ENCODE results near the gene GRB10. TPM values are rescaled to one million over a fixed set of nuclear protein-coding genes. Genes with fewer than 3 reads are reported as not detected.

Gene GRB10
- total and polyA plus RNA-seq, 2 experiments from 2014 or later = 35.0 to 154 TPM

DNA sequence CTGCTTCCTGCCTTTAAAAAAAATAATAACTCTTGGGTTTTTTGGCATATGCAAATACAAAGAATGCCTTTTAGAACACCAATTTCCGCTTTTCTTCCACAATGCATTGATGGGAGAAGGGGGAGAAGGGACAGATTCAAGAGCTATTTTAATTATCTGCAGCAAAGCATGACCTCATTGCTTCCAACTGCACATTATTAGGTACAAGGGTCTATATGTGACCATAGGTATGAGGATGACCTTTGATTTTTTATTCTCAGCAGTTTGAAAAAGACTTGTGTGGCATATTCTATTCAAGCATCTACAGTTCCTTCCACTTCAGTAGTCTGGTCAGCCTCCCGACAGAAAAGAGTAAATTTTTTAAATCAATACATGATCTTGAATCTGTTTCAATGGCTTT lies 39.7 kb downstream of the GRB10 start:
- peaks cover 100% of the 10 kb centered on the region for H3K79me2 ChIP-seq (replicated peaks; ENCODE audit: insufficient read depth)
- no peak overlapping the region for H3K4me2 ChIP-seq
- DNase-seq (ENCODE audit: low spot score) = no peak
- no peak overlapping the region for H3K27ac Mint-ChIP-seq
- H3K4me3 Mint-ChIP-seq = no peak overlapping the region
- no peaks in the 10 kb centered on the region for H3K9me2 ChIP-seq (ENCODE audit: insufficient read depth)
- TF ChIP-seq, protein P1, sequence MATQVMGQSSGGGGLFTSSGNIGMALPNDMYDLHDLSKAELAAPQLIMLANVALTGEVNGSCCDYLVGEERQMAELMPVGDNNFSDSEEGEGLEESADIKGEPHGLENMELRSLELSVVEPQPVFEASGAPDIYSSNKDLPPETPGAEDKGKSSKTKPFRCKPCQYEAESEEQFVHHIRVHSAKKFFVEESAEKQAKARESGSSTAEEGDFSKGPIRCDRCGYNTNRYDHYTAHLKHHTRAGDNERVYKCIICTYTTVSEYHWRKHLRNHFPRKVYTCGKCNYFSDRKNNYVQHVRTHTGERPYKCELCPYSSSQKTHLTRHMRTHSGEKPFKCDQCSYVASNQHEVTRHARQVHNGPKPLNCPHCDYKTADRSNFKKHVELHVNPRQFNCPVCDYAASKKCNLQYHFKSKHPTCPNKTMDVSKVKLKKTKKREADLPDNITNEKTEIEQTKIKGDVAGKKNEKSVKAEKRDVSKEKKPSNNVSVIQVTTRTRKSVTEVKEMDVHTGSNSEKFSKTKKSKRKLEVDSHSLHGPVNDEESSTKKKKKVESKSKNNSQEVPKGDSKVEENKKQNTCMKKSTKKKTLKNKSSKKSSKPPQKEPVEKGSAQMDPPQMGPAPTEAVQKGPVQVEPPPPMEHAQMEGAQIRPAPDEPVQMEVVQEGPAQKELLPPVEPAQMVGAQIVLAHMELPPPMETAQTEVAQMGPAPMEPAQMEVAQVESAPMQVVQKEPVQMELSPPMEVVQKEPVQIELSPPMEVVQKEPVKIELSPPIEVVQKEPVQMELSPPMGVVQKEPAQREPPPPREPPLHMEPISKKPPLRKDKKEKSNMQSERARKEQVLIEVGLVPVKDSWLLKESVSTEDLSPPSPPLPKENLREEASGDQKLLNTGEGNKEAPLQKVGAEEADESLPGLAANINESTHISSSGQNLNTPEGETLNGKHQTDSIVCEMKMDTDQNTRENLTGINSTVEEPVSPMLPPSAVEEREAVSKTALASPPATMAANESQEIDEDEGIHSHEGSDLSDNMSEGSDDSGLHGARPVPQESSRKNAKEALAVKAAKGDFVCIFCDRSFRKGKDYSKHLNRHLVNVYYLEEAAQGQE (IDR thresholded peaks at IDR 0.05; ENCODE audit: unreplicated experiment) = no peak
- TF ChIP-seq EZH2 (IDR thresholded peaks at IDR 0.05; ENCODE audit: low read depth, unreplicated experiment) = no peak
- TF ChIP-seq ZNF331 (CRISPR knock-in tag; IDR thresholded peaks at IDR 0.05; ENCODE audit: low read depth) = no peak
- no peak for TF ChIP-seq JUNB (IDR thresholded peaks at IDR 0.05; ENCODE audit: unreplicated experiment)
- TF ChIP-seq POLR2AphosphoS5 (IDR thresholded peaks at IDR 0.05; ENCODE audit: low read depth) = no peak
- no peak for TF ChIP-seq EZH2phosphoT487 (IDR thresholded peaks at IDR 0.05; ENCODE audit: unreplicated experiment)
- no peak for TF ChIP-seq STAT1 (IDR thresholded peaks at IDR 0.05; ENCODE audit: unreplicated experiment)
- TF ChIP-seq ZNF114 (CRISPR knock-in tag; IDR thresholded peaks at IDR 0.05) = no peak
- TF ChIP-seq, protein P2, sequence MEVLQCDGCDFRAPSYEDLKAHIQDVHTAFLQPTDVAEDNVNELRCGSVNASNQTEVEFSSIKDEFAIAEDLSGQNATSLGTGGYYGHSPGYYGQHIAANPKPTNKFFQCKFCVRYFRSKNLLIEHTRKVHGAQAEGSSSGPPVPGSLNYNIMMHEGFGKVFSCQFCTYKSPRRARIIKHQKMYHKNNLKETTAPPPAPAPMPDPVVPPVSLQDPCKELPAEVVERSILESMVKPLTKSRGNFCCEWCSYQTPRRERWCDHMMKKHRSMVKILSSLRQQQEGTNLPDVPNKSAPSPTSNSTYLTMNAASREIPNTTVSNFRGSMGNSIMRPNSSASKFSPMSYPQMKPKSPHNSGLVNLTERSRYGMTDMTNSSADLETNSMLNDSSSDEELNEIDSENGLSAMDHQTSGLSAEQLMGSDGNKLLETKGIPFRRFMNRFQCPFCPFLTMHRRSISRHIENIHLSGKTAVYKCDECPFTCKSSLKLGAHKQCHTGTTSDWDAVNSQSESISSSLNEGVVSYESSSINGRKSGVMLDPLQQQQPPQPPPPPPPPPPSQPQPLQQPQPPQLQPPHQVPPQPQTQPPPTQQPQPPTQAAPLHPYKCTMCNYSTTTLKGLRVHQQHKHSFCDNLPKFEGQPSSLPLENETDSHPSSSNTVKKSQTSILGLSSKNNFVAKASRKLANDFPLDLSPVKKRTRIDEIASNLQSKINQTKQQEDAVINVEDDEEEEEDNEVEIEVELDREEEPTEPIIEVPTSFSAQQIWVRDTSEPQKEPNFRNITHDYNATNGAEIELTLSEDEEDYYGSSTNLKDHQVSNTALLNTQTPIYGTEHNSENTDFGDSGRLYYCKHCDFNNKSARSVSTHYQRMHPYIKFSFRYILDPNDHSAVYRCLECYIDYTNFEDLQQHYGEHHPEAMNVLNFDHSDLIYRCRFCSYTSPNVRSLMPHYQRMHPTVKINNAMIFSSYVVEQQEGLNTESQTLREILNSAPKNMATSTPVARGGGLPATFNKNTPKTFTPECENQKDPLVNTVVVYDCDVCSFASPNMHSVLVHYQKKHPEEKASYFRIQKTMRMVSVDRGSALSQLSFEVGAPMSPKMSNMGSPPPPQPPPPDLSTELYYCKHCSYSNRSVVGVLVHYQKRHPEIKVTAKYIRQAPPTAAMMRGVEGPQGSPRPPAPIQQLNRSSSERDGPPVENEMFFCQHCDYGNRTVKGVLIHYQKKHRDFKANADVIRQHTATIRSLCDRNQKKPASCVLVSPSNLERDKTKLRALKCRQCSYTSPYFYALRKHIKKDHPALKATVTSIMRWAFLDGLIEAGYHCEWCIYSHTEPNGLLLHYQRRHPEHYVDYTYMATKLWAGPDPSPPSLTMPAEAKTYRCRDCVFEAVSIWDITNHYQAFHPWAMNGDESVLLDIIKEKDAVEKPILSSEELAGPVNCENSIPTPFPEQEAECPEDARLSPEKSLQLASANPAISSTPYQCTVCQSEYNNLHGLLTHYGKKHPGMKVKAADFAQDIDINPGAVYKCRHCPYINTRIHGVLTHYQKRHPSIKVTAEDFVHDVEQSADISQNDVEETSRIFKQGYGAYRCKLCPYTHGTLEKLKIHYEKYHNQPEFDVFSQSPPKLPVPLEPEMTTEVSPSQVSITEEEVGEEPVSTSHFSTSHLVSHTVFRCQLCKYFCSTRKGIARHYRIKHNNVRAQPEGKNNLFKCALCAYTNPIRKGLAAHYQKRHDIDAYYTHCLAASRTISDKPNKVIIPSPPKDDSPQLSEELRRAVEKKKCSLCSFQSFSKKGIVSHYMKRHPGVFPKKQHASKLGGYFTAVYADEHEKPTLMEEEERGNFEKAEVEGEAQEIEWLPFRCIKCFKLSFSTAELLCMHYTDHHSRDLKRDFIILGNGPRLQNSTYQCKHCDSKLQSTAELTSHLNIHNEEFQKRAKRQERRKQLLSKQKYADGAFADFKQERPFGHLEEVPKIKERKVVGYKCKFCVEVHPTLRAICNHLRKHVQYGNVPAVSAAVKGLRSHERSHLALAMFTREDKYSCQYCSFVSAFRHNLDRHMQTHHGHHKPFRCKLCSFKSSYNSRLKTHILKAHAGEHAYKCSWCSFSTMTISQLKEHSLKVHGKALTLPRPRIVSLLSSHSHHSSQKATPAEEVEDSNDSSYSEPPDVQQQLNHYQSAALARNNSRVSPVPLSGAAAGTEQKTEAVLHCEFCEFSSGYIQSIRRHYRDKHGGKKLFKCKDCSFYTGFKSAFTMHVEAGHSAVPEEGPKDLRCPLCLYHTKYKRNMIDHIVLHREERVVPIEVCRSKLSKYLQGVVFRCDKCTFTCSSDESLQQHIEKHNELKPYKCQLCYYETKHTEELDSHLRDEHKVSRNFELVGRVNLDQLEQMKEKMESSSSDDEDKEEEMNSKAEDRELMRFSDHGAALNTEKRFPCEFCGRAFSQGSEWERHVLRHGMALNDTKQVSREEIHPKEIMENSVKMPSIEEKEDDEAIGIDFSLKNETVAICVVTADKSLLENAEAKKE (CRISPR knock-in tag; IDR thresholded peaks at IDR 0.05) = no peak
- TF ChIP-seq, protein P3, sequence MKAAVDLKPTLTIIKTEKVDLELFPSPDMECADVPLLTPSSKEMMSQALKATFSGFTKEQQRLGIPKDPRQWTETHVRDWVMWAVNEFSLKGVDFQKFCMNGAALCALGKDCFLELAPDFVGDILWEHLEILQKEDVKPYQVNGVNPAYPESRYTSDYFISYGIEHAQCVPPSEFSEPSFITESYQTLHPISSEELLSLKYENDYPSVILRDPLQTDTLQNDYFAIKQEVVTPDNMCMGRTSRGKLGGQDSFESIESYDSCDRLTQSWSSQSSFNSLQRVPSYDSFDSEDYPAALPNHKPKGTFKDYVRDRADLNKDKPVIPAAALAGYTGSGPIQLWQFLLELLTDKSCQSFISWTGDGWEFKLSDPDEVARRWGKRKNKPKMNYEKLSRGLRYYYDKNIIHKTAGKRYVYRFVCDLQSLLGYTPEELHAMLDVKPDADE (IDR thresholded peaks at IDR 0.05) = no peak
- TF ChIP-seq, protein P4, sequence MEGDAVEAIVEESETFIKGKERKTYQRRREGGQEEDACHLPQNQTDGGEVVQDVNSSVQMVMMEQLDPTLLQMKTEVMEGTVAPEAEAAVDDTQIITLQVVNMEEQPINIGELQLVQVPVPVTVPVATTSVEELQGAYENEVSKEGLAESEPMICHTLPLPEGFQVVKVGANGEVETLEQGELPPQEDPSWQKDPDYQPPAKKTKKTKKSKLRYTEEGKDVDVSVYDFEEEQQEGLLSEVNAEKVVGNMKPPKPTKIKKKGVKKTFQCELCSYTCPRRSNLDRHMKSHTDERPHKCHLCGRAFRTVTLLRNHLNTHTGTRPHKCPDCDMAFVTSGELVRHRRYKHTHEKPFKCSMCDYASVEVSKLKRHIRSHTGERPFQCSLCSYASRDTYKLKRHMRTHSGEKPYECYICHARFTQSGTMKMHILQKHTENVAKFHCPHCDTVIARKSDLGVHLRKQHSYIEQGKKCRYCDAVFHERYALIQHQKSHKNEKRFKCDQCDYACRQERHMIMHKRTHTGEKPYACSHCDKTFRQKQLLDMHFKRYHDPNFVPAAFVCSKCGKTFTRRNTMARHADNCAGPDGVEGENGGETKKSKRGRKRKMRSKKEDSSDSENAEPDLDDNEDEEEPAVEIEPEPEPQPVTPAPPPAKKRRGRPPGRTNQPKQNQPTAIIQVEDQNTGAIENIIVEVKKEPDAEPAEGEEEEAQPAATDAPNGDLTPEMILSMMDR (conservative IDR thresholded peaks at IDR 0.05; ENCODE audit: low read depth in 2 of 2) = no peak
- TF ChIP-seq NANOG (IDR thresholded peaks at IDR 0.05; ENCODE audit: borderline replicate concordance) = no peak
- TF ChIP-seq CREB1 (CRISPR knock-in tag; IDR thresholded peaks at IDR 0.05; ENCODE audit: low read depth) = no peak
- H3K4me1 ChIP-seq (ENCODE audit: insufficient read depth) = peaks cover 50% of the 10 kb centered on the region
- H3K9me3 Mint-ChIP-seq = no peaks in the 10 kb centered on the region
- H3K36me3 ChIP-seq (ENCODE audit: insufficient read depth) = no peaks in the 10 kb centered on the region
- H4K20me1 ChIP-seq (replicated peaks; ENCODE audit: insufficient read depth) = peaks cover 70% of the 10 kb centered on the region
- no peak overlapping the region for H3K4me3 ChIP-seq
- peaks cover 60% of the 10 kb centered on the region for H3K4me1 Mint-ChIP-seq
- H2AFZ ChIP-seq = no peak overlapping the region
- no peaks in the 10 kb centered on the region for H3K27me3 ChIP-seq (ENCODE audit: insufficient read depth)
- no peaks in the 10 kb centered on the region for H3F3A ChIP-seq (replicated peaks; ENCODE audit: low read depth)
- H3K36me3 Mint-ChIP-seq (ENCODE audit: low read depth) = peaks cover 20% of the 10 kb centered on the region
- peaks cover 11% of the 10 kb centered on the region for H3K27me3 Mint-ChIP-seq (ENCODE audit: insufficient read depth, low read depth, poor library complexity)
- no peak for ATAC-seq
- no peak overlapping the region for H3K27ac ChIP-seq (ENCODE audit: low read depth)

Measured in GM23338 (cell line).